ENCODE measurements around the gene MTERF1.

DNA sequence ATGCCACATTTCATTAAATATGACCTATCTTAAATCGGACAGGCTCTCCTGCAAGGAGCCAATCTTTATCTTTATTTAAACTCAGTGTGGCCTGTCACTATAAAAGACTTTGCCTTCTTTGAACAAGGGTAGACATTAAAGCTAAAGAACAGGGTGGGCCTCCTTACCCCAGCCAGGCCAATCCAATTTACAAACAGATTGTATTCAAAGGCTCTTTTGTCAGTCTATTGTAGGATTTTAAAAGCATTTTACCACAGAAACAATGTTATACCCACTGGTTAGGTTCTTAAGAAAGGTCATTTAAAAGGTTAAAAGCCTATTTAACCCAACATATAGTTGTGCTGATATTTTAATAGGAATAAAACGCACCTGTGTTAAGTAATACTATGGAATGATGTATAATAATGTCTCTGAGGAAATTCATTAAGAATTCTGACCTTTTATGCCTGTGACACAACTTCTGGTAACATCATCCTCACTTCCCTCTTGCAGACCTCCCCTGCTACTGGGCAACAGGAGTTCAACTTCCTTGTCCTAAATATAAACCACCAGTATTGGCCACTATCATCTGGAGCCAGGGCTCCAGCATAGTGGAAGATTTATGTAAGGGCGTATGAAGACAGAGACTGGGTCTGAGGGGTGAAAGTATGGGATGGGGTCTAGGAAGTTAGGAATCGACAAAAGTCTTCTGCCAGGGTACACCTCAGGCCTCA lies 32.5 kb downstream of the MTERF1 start:
- TF ChIP-seq CTCF (IDR thresholded peaks at IDR 0.05), result no peak
- TF ChIP-seq POLR2A (IDR thresholded peaks at IDR 0.05), result no peak

Data from uterus (tissue), 2 donors.